Hematopoietic multipotent progenitor cell treated with erythropoietin and hydrocortisone succinate and interleukin-3 and kit ligand, for 17 days (in vitro differentiated cells): ENCODE data around the gene KCNV2.

Experiments used
- DNase-seq: peaks from one replicate; pipeline ENCODE4 v3.0.0-alpha.2; 2015; ENCODE audit warnings: low spot score

Gene KCNV2

GRCh38 chr9:2720179-2720654, 2.9 kb downstream of the KCNV2 start:
- DNase-seq, result no peak

- DNase-seq, result no peak
Measured at GRCh38 chr9:2722715-2723114, 5.4 kb downstream of the KCNV2 start.

- no peak for DNase-seq
Measured at GRCh38 chr9:2723376-2724065, 6.2 kb downstream of the KCNV2 start.

DNA sequence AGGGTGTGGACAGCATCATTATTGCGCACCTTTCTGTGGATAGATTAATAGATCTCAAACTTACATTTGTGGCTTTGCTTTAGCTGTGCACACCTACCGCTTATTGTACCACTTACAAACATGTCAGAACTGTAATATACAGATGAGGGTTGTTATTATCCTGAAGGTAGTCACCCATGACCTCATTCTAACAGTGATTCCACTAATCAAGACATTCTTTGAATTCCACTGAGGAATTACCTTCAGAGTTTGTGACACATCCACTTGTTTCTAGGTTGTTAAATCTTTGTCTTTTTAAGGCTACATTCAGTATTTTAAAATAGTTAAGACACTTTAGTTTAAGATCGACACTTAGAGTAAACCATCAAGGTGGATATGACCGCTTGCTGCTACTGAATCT, 7.8 kb downstream of the KCNV2 start:
- no peak for DNase-seq

DNA sequence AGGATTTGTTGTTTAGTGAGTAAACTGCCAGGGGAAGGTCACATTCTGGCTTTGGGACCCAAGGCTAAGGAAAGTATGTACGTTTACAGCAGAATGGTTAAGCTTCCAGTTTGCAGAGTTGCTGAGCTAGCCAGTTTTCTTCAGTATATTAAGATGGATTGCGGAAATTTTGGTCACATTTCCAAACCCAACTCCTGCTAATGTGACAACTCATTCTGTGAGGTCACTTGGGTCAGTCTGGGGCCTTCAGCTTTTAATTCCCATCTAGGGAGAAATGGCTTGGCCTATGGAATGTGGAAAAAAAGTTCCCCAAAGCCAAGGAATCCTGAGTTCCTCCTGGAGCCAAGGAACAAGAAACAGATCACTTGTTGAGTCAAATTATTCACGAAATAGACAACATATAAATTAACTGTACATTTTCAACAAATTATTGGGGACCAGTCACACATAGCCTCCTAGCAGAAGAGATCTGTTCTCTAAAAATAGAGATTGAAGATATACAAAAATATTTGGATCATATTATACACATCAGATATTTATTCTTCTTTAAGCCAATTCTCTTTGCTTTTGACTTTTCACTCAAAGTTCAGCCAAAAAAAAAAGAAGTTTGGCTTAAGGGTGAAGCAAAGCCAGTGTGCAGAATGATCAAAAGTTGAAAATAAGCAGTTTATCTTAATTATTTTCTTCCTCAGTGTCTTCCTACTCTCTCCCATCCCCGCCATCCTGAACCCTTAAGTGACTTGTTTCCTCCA, 8.8 kb downstream of the KCNV2 start:
- no peak for DNase-seq

- DNase-seq, result no peak
Measured at GRCh38 chr9:2726650-2727340, 9.5 kb downstream of the KCNV2 start.

- DNase-seq, result peak; percentile 45
Measured at GRCh38 chr9:2727374-2727773, 10.1 kb downstream of the KCNV2 start.

DNA sequence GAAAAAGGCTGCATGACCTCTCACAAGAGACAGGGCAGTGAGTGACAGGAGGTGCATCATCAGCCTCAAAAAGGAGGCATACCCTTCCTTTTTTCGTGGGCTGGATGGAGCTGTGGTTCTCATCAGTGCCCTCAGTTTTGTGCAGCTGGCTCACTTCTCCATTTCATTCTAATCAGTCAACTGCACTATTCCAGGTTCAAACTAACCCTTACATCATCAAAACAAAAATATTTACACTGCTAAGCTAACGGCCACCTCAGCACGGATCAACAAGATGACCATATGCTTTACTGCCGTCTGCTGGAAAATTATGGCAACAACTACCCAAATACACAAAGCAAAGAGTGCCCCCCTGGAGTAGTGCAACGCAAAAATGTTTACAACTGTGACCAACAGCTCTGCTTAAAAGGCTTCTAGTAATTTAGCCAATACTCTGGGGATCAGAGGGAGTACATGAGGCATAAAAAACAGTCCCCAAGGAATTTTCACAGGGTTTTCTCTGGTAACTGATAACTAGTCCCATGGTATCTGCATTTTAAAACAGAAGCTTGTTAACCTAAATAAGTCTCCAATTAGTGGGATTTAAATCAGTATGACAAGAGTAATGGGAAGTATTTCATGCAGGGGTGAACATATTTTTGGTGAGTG, 10.8 kb downstream of the KCNV2 start:
- DNase-seq, result peak; percentile 73

- DNase-seq, result peak; percentile 28
Measured at GRCh38 chr9:2729003-2729402, 11.7 kb downstream of the KCNV2 start.

GRCh38 chr9:2729721-2730120, 12.4 kb downstream of the KCNV2 start:
- no peak for DNase-seq

- DNase-seq, result no peak
Measured at GRCh38 chr9:2730971-2731370, 13.7 kb downstream of the KCNV2 start.

- no peak for DNase-seq
Measured at GRCh38 chr9:2732492-2732891, 15.2 kb downstream of the KCNV2 start.

DNA sequence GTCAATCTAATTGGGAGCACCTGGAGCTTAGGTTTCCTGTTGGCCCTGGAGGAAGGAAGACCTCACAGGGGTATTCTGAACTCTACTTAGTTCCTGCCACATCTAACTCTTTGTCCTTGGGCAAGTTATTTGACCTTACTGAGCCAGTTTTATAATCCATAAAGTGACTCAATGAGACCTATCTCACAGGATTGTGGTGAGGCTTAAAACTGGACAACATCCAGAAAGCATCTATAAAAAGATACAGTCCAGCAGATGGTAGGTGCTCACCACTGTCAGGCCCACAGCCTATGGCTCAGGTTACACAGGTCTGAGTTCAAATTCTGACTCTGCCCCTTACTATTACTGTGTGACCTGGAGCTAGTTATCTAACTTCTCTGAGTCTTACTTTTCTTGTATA, 23.3 kb downstream of the KCNV2 start:
- no peak for DNase-seq

DNA sequence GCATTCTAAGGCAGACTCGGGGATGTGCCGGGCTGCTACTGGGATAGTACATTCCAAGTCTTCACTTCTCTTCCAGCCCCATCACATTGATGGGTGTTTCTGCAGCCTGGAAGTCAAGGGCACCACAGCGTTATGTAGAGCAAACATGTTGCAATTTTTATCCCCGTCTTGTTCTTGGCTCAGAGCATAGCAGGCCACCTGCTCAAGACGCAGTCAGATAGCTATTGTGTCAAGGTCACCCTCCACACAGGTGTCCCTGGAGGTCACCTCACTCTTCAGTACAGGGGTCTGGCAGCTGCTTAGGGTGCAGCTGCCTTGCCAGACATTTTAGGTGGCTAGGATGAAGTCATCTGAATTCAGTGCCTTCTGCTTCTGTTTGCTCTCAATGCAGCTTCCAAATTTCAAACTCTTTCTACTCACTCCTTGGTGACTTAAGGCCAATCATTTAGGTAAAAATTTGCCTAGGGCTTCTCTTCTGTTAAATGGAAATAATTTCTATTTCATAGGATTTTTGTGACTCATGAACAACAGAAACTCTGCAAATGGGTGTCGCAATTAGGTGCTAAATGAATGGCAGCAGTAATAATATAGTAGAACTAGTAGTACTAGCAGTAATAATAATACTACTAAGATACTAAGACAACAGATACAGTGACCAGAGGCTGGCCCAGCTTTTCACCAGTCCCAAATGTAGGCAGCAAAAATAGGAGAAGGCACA, 24.3 kb downstream of the KCNV2 start:
- no peak for DNase-seq

DNA sequence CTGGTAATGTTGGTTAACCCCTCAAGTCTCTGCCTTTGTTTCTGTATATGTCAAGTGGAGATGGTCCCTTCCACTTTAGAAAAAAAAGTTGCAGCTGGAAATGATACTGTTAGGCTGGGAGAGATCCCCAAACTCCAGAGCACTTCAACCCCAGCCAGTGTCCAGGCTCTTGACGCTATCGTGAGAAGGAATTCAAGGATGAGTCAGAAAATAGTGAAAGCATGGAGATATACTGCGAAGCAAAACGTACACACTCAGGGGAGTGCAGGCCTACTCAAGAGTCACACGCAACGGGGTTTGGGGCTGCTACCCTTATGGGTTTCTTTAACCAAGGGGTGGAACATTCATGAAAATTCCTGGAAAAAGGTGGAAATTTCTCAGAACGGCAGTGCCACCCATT, 24.9 kb downstream of the KCNV2 start:
- no peak for DNase-seq

DNA sequence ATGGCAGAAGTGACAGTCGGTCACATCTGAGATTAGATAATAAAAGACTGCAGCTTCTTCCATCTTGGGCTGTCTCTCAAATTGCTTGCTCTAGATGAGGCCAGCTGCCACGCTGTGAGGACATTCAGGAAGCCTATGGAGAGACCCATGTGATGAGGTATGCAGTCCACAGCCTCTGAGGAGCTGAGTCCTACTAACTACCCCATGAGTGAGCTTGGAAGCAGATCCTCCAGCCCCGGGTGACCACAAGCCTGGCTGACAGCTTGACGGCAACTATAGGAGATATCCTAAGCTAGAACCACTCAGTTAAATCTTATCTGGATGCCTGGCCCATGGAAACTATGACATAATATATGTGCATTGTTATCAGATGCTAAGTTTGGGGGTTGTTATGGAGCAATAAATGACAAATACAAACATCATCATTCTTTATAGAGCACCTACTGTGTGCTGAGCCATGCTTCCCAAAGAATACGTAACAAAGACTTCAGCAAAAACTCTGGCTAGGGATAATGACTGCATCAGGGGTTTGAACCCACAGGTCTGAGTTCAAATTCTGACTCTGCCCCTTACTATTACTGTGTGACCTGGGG, 26.7 kb downstream of the KCNV2 start:
- DNase-seq, result no peak

DNA sequence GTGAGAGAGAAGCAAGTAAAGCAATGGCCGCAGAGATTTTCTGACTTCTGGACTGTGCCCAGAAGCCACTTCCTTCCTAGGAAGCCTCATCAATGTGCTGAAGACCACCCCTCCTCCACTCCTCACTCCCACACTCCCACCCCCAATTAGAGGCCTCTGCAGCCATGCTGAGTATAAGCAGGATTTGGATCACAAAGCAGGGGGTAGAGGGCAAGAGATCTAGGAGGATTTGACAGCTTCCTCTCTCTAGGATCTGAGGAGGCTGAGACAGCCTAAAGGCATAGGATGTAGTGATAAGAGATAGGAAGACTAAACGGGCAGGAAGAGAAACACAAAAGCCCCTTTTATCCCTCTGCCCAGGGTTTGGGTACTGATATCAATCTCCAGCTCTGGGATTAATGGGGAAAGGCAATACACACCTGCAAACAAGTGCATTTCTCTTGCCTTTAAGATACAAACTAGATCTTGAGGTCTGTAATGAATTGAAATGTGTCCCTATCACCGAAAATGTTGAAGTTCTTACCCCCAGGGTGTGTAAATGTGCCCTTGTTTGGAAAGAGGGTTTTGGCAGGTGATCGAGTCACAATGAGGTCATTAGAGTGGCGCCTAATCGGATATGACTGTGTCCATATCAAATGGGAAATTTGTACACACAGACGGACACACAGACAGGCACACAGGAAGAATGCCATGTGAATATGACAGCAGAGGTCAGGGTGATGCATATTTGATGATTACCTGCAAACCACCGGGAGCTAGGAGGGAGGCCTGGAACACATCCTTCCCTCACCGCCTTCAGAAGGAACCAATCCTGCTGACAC, 28.5 kb downstream of the KCNV2 start:
- DNase-seq, result no peak

DNA sequence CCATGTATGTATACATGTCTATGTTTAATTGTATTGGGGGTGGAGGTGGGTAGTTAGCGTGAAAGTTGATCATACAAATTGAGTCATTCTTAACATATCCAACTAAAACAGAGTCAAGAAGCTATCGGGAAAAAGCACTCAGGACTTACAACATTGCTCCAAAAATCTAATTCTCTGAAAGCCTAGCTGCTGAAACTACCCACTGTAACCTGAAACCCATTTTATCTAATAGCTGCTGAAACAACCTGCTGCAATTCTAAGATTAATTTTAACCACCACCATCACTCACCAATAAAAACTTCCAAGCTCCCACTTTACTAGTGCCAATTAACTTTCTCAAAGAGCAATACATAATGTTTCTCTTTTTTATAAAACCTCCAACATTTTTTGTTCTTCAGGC, 32.2 kb downstream of the KCNV2 start:
- DNase-seq, result no peak

DNA sequence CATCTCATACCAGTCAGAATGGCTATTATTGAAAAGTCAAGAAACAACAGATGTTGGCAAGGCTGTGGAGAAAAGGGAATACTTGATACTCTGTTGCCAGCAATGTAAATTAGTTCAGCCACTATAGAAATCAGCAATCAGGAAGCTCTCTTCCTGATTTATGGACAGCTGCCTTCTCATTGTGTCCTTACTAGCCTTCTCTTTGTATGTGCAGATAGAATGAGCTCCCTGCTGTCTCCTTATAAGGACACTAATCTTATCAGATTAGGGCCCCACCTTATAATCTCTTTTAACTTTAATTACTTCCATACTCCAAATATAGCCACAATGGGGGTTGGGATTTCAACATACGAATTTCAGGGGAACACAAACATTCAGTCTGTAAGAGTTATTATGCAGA, 38.0 kb downstream of the KCNV2 start:
- no peak for DNase-seq

- DNase-seq, result no peak
Measured at GRCh38 chr9:2758162-2758897, 41.0 kb downstream of the KCNV2 start.
